SK-N-MC (cell line): ENCODE measurements around the gene SLC6A7.

Experiments
- EZH2 ChIP-seq: fragments of 200-600 bp; sonication (generic); IDR thresholded peaks from one replicate; pipeline ENCODE4 v1.6.1; 2017; ENCODE audit warnings: antibody characterized with exemption
- FOXP2 ChIP-seq: optimal IDR thresholded peaks from 2 replicates; pipeline ENCODE3; 2011; ENCODE audit warnings: mild to moderate bottlenecking, moderate library complexity; ENCODE audit not compliant: insufficient read depth; ENCODE audit errors: extremely low read length, control extremely low read depth
- POLR2AphosphoS5 ChIP-seq: IDR thresholded peaks from 2 replicates; pipeline ENCODE4 v1.6.1; 2012; ENCODE audit warnings: mild to moderate bottlenecking, low read depth, low read length, borderline replicate concordance

DNA sequence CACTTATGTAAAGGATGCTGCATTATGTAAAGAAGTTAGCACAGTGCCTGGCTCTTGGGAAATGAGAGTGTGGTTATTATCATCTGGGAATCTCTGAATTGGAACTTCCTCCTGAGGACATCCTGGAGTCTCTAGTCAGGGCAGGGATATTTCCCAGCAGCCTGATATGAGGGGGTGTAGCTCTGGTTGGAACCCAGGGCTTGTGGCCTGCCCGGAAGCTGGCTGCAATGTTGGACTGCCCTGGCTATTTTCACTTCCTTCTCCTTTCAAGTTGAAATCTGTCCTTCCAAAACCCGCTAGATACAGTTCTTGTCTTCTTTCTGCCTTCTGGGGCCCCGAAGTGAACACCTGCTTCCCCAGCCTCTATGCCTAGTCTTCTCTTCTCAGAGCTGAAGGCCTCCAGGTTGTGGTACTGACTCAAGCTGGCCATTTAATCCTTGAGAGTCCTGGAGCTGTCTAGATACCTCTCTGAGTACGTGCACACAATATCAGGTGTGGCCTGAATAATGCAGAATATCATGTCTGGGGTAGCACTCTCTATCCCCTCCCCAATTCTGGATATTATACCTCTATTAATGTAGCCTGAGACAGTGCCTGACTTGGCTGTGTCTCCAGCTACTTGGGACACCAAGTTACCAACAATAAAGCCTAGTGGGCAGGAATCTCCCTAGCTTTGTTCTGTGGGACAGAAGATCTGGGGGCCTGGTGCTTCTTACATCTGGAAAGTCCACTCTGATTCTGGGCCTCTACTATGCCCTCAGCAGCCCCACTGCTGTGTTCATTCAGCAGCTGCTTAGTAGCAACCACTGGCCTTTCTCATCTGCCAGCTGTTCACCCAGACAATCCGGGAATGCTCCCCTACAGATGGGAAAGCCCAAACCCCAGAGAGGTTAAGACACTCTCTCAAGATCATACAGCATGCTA, 45.0 kb downstream of the SLC6A7 start:
- TF ChIP-seq EZH2 (no peak), POLR2AphosphoS5 (no peak), FOXP2 (no peak)
